Fibroblast of peridontal ligament (primary cell): ENCODE measurements around the gene SPOCK1.

Experiments
- DNase-seq: peaks from one replicate; pipeline ENCODE4 v3.0.0-alpha.2; 2010; ENCODE audit errors: extremely low read depth

The SPOCK1 gene

DNA sequence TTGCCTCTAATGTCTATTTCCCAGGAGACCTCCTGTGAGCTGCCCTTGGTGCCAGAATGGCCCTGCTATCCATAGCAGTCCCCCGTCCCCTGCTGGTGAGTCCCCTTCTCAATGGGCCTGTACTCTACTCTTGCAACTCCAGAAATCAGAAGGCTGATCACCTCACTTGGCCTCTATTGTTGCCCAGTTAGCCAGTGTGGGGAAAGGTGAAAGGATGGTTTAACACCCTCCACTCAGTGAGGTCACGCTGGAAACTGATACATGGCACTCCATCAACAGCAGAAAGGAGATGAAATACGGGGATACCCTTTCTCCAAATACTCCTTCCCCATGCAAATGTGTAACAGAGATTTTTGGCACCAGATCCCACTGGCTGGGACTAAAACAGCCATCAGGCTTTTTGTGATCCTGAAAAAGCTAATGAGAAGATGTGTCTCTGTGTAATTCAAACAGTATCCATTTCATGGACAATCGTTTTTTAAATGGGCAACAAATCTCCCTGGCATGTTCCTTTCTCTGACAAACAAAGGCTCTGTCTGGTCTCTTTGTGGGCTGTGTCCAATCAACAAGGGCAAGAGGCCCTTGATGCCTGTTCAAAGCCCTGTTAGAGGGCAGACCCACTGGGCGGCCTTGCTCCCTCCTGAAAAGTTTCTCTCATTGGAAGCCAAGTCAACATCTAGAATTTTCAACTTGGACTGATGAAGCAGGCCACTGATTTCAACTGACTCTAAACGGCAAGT is 343.7 kb downstream of the SPOCK1 start:
- DNase-seq, result no peak

DNA sequence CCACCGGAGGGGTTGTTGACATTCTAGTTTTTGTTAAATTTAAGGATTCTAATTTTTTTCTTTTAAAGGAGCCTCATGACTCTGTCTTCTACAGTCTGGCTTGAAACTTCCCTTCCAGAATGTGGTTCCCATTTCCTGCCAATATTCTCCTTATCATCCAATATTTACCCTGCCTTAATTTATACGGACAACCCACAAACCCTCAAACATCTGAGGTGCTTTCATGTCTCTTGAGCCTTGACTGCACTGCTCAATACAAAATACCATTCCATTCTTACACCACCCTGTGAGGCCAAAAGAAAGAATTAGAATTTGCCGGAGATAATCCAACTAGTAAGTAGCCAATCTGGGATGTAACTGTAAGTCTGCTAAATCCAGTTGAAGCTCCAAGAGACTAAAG is 346.5 kb downstream of the SPOCK1 start:
- DNase-seq, result peak; percentile 8

DNA sequence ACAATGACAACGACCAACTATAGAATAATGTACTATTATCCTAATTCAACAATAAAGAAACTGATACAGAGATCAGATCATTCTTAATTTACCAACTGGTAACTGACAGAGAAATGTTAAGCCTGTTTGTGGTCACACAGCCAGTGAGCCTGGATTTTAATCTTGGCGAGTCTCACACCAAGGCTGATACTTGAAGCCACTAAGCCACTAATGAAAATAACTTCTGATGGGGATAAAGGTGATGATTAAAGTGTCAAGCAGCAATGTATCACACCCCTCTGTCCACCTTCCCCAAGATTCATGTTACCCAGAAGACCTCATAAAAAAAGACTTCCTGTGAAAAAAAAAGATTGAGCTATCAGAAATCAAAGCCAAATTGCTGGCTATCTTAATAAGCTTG is 350.5 kb downstream of the SPOCK1 start:
- DNase-seq, result no peak

DNA sequence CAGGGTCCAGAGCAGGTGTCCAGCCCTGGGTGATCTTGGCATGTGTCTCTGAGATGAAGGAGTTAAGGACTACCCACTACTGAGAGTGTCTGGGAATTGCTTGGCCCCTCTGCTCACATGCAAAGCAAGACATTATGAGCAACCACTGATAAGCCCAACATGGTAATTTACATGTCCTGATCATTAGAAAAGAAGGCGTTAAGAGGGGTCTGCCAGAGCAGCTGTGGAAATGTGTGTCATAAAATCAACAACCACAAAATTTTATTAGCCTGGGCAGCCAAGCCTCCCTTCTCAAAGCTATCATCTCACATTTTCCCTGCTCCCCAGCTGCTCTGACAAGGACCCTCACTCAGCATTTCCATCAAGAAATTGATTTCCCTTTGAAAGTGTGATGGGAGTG is 351.0 kb downstream of the SPOCK1 start:
- no peak for DNase-seq

DNA sequence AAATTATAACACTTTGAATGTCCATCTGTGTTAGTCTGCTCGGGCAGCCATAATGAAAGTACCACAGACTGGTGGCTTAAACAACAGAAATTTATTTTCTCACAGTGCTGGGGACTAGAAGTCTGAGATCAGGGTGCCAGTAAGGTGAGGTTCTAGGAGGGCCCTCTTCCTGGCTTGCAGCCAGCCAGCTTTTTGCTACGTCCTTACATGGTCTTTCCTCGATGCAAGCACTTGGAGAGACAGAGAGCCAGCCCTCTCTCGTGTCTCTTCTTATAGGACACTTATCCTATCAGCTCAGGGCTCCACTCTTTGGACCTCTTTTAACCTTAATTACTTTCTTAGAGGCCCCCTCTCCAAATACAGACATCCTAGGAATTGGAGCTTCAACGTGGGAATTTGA is 351.8 kb downstream of the SPOCK1 start:
- DNase-seq, result no peak

DNA sequence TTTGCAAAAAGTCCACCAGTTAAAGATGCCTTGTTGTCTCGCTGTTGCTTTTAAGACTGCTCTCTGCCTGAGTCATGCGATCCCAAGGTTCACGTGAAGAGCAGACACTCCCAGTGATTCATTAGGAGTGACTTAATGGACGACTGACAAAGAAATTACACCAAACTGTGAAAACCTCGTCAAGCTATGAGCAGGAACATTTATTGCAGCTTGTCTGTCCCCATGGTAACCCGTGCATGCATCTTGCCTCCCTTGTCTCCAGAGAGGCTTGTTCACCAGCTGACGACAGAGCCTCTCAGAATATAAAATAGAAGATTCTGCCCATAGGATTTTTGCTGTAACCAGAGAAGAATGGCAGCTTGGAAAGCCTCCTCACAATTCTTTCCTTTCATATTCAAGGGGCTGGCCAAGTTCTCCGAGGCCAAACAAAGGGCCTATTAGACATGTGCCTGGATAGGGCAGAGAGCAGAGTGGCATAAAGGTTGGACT is 352.7 kb downstream of the SPOCK1 start:
- peak; percentile 95 for DNase-seq

DNA sequence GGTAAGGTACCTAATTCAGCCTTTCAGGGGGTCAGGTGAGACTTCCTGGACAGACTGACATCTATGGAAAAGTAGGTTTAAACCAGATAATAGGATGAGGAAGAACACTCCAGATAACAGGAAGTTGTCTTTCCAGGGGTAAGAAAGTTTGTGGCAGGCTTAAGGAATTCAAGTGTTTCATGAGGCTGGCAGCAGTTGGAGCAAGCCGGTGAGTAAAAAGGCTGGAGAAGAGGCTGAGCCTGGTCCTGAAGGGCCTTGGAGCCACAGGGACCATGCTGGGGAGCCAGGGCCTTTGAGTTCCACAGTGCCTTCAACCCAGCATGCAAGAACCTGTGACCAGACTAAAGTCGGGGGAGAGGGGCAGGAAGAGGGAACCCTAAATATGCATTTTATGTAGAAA is 353.4 kb downstream of the SPOCK1 start:
- no peak for DNase-seq

DNA sequence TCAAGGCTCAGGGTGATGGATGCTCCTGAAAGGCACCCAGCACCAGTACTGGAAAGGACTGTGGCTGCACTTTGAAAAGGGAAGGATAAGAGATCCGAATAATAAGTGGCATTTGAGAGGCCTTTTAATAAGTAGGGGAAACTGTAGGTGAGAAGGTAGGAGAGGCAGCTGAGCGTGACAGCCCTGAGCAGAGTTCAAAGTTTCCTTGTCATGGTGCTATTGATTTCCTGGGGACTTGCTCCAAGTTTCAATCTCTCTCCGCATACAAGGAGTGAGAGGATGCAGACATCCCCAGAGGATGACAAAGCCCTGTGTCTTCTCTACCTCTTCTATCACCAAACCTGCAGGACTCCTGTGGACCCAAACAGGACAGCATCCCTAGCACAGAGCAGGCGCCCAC is 354.5 kb downstream of the SPOCK1 start:
- no peak for DNase-seq

DNA sequence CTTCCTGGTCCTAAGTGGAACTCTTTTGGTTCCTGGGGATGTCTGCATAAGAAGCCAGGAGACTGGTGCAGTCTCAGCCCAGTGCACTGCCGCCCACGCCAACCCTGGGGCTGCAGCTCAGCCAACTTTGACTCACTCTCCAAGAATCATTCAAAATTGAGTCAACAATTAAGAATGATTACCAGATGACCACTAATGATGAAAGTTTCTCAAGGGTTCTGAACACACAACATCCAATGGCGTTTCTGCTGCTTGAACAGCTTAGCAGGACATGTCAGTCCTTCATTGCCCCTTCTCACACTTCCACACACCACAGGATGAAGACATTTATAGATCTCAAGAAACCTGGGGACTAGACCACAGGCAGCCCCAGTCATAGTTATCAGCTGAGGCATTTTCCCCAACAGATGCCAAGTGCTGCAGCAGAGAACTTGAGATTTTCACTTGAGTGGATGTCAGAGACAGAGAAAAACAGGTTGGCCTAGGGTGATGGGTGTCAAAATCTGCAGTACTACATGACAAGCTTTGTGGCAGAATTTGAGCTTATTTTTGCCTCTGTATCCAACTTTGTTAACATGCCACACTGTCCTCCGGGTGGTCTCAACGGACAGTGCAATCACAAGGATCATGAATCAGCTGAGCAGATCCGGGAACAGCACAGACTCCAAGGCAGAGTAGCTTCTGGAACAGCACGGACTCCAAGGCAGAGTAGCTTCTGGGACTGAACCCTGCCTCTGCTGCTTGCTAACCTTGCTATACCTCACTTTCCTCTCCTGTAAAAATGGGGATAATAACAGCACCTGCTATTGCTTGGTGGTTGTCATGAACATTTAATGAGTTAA is 356.1 kb downstream of the SPOCK1 start:
- peak; percentile 89 for DNase-seq

DNA sequence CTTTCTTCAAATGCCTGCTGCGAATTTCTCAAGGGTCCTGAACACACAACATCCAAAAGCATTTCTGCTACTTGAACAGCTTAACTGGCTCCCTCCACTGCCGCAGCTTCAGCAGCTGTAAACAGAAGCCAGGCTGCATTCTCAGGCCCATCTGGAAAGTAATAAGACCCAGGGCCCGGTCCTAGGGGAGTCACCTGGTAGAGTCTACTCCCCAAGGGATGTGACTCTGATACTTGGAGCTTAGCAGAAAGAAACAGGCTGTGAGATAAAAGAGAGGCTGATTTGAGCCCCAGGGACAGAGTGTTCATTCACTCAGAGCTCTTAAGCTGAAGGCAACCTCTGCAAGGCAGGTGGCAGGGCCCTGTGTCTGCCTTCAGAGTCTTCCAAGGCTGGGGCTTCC is 356.8 kb downstream of the SPOCK1 start:
- no peak for DNase-seq

DNA sequence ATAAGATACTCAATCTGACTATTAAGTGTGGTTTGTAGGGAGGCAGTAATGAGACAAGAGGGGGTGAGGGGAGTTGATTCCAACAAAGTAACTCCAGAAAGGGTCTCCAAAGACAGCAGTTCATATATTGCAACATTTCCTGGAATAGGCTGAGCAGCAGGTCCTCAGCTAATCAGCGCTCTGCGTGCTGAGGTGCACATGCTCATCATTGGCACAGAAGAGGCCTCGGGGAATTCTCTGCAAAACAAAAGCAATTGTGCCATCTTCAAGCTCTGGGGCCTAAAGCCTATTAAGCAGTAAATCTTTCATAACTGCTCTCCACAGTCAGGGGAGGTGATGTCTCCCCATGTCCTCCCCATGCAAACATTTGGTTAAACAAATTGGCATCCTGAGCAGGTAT is 357.3 kb downstream of the SPOCK1 start:
- no peak for DNase-seq

DNA sequence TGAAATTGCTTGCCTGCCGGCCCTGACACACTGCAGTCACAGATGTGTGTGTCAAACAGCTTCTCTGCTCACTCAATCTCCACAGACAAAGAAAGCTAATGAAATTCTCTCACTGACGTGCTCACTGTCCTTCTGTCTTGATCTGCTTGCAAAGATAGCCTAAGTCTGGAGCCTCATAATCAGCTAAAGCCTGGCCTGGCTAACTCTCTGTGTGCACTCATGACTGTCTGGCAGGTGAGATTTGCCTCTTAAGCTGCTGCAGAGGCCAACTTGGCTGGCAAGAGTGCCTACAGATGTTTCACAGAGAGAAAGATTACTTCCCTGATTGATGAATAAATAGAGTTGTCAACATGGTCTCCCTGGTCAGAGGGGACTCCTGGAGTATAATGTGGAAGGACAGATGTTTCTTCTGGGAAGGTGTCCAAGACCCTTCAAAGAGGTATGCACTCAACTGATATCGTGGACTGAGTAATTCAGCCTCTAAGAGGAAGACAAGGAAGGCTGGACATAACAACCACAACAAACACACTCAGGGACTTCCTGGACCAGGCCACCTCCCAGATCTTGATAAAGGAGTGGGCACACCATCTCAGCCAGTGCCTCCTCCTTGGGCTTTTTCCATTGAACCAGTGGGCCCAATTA is 362.0 kb downstream of the SPOCK1 start:
- DNase-seq, result no peak

DNA sequence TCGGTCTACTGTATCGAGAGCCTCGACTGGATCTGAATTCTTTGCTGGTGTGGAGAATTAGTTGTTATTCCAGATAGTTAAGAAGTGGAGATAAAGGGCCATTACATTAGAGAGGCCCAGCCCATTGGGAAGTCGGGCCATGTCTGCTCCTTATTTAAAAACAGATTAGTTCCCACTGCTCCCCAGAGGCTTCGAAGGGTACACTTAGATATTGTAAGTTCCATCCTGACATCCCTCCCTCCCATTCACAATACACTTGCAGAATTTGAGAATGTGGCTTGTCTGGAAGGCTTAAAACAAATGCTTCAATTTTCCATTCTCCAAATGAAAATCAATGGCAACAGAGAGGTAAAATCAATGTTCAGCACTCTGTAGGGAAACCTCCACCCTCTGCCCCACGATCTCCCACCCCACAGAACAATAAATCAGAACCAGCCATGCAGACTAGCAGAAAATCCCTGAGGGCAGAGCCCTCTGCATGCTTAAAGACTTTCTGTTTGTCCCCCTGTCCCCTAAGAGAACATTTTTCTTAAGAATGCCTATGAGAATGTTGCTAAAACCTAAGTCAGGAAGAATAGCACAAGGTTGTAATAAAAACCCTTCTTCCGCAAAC is 364.1 kb downstream of the SPOCK1 start:
- DNase-seq, result no peak

DNA sequence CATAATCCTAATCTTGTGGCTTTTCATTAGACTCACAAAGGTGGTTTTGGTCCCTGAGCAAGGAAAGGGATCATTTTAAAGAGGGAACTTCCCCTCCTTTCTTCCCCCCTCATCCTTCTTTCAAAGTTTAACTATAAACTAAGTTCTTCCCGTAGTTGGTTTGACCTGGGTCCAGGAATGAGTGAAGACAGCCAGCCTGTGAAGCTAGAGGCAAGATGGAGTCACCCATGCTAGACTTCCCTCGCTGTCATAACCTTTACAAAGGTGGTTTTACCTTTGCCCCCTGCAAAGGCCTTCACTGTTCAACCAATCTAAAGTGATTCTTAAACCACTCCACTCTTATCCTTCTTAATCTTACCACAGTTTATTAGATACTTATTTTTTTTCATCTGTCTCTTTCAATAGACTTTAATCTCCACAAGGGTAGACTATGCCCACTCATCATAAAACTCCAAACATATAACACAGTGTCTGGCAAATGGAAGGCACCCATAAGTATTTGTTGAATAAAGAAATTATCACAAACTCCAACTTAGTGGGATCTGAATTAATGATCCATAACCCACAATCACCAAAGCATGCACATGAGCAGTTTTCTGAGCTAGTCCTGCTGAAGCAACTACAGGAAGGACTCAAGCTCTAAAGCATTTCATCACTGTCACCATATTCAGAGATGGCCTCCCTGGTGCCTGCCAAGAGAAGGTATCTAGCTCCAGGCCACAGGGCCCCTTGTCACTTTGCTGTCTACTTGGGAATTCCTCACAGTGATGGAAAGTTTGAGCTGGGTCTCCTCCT is 369.0 kb downstream of the SPOCK1 start:
- no peak for DNase-seq

DNA sequence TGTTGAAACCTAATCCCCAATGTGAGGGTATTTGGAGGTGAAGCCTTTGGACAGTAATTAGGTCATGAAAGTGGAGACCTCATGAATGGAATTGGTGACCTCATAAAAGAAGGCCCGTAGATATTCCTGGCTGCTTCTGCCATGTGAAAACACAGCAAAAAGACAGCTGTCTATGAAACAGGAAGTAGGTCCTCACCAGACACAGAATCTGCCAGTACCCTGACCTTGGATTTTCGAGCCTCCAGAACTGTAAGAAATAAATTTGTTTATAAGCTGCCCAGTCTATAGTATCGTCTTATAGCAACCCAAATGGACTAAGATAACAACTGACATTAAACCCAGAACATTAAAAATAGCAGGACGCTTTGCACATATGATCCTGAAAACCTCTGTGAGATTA is 371.1 kb downstream of the SPOCK1 start:
- DNase-seq, result no peak

DNA sequence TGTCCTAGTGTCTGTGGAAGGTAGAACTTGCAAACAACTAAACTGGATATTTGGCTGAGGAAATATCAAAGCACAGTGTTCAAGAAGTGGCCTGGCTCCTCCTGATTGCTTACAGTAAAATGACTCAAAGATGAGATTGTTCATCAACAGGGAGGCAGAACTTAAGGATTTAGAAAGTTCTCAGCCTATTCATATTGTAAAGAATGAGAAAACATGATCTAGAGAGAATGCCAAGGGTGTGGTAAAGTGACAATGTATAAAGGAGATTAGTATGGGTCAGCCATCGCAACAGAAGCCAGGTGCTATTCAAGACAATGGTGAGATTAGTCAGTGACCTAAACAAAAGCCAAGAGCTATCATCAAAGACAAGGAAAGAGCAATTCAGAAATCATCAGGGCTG is 372.3 kb downstream of the SPOCK1 start:
- DNase-seq, result no peak

DNA sequence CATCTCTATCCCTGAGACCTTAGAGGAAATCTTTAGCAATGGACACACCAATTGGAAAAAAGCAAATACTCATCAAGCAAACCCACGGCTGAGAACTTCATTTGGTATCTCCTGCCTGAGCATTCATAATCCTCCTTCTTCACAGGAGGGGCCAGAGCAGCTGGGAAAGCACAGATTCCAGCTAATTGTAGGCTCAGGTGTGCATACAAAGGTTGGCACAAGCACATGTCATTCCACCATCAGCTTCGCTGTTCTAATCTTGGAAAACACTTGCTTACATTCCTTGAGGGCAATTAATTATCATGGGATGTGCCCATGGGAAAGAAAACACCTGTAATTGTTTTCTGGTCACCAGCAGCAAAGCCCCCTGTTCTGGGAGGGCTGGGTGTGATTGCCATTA is 376.6 kb downstream of the SPOCK1 start:
- DNase-seq, result no peak

DNA sequence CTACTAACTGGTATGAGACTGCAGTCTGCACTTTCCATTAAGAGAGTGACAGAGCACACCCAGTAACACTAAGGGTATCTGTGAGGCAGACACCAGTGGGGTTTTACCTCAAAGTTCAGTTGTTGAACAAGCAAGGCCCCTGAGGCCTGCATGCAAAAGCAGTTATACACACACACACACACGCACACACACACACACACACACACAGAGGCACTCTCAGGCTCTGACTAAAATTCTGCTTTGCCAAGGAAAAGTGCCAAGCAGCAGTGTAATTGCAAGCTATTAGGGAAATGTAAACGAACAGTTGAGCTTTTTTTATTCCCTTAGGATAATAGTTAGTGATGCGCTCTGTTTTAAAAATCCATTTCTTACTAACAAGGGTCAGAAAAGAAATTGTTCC is 377.1 kb downstream of the SPOCK1 start:
- DNase-seq, result peak; percentile 90

DNA sequence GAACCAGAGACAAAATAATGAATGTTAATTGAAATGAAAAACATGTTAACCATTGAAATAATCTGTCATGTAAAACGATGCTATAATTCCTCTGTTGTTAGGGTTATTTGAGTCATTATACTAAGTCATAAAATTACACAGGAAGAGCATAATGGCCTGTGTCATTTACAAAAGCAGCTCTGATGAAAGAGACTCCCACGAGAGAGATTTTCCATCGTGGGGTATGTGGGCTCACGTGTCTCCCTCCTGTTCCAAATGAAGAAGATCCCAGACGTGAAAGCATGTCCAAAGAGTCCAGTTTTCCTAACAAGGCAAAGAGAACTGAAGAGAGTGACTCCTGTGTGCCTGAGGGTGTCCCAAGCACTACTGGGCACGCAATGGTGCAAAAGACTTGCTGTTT is 379.8 kb downstream of the SPOCK1 start:
- no peak for DNase-seq

DNA sequence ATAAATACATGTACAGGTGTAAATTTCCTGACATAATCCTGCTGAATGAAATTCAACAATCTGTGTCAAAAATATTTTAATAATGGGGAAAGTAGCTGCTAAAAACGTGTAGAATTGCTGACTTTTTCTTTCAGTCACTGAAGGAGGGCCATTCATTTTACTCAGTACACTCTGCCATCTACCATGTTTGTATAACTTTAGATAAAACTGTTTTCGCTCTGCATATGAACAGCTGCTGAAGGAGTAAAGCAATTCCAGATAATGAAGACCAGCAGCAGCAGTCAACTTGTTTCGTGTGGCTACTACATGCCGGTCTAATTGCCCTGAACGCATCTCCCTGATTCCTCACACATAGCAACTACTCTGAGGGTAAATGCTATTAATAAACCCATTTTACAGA is 380.5 kb downstream of the SPOCK1 start:
- no peak for DNase-seq

DNA sequence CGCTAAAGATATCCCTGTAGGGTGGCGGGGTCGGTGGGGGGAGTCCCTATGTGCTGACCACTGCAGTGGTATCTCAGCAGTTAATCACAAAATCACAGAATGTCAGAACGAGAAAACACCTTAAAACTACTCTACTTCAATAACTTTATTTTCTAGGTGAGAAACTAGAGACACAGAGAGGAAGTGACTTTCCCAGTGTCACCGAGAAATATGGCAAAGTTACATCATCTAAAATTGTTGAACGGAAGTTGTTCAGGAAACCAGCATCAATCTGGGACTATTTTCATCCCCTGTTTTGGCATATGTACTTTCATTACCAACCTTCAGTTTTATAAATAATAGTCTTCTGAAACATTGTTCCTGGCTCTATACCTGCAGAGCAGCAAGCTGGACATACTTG is 384.0 kb downstream of the SPOCK1 start:
- DNase-seq, result no peak
